GM23248 (cell line): ENCODE results near the gene GLRB. TPM values are rescaled to one million over a fixed set of nuclear protein-coding genes. Genes with fewer than 3 reads are reported as not detected.

Source experiments
- DNase-seq: peaks from one replicate; pipeline ENCODE4 v3.0.0-alpha.2; 2015
- H2AFZ ChIP-seq: fragments of 200-600 bp; sonication (generic); 2 replicates; pipeline ENCODE4 v1.6.1; 2016; ENCODE audit warnings: antibody characterized with exemption
- H3F3A ChIP-seq: fragments of 200-600 bp; sonication (generic); 2 replicates; pipeline ENCODE4 v1.6.1; 2016; ENCODE audit warnings: mild to moderate bottlenecking, antibody characterized with exemption, mixed run types; ENCODE audit not compliant: insufficient read depth
- H3K27ac ChIP-seq: fragments of 200-600 bp; sonication (generic); 2 replicates; pipeline ENCODE4 v1.5.1; 2016; ENCODE audit warnings: mild to moderate bottlenecking
- H3K27me3 ChIP-seq: fragments of 200-600 bp; sonication (generic); replicated peaks from 2 replicates; pipeline ENCODE4 v1.6.1; 2016; ENCODE audit warnings: mild to moderate bottlenecking; ENCODE audit not compliant: insufficient read depth
- H3K36me3 ChIP-seq: fragments of 200-600 bp; sonication (generic); 2 replicates; pipeline ENCODE4 v1.6.1; 2016; ENCODE audit warnings: low read depth, mild to moderate bottlenecking
- H3K4me1 ChIP-seq: fragments of 200-600 bp; sonication (generic); 2 replicates; pipeline ENCODE4 v1.6.1; 2016; ENCODE audit warnings: mild to moderate bottlenecking; ENCODE audit not compliant: insufficient read depth
- H3K4me2 ChIP-seq: fragments of 200-600 bp; sonication (generic); one replicate; pipeline ENCODE4 v1.6.1; 2016; ENCODE audit warnings: mild to moderate bottlenecking; ENCODE audit not compliant: unreplicated experiment
- H3K4me3 ChIP-seq: fragments of 200-600 bp; sonication (generic); 2 replicates; pipeline ENCODE4 v1.5.1; 2016; ENCODE audit warnings: mild to moderate bottlenecking
- H3K79me2 ChIP-seq: fragments of 200-600 bp; sonication (generic); 2 replicates; pipeline ENCODE4 v1.6.1; 2016; ENCODE audit warnings: mild to moderate bottlenecking; ENCODE audit not compliant: insufficient read depth
- H3K9ac ChIP-seq: fragments of 200-600 bp; sonication (generic); 2 replicates; pipeline ENCODE4 v1.6.1; 2016; ENCODE audit warnings: mild to moderate bottlenecking
- H3K9me2 ChIP-seq: fragments of 200-600 bp; sonication (generic); 2 replicates; pipeline ENCODE4 v1.6.1; 2016; ENCODE audit warnings: mixed run types, mild to moderate bottlenecking, moderate library complexity; ENCODE audit not compliant: insufficient read depth
- H3K9me3 ChIP-seq: fragments of 200-600 bp; sonication (generic); one replicate; pipeline ENCODE4 v1.6.1; 2017; ENCODE audit warnings: low read depth
- H4K20me1 ChIP-seq: fragments of 200-600 bp; sonication (generic); 2 replicates; pipeline ENCODE4 v1.6.0; 2016; ENCODE audit not compliant: insufficient read depth
- EZH2 ChIP-seq: fragments of 200-600 bp; sonication (generic); IDR thresholded peaks from 2 replicates; pipeline ENCODE4 v1.6.1; 2018; ENCODE audit warnings: antibody characterized with exemption, mild to moderate bottlenecking; ENCODE audit not compliant: insufficient read depth, poor library complexity, severe bottlenecking
- EZH2phosphoT487 ChIP-seq: fragments of 200-600 bp; sonication (generic); IDR thresholded peaks from 2 replicates; pipeline ENCODE4 v1.6.1; 2018; ENCODE audit warnings: antibody characterized with exemption, moderate library complexity, mild to moderate bottlenecking, low read depth; ENCODE audit not compliant: insufficient read depth
- WGBS, 2 experiments: methylation state at CpG; one replicate each; pipeline ENCODE4 v1.1.6; 2015 to 2017; ENCODE audit warnings: low lambda C conversion rate in 2 of 2, low coverage in 1 of 2; ENCODE audit errors: missing lambda C conversion rate in 2 of 2; 5-methylcytosine and 5-hydroxymethylcytosine counted together
- in situ Hi-C: fragments of 300-500 bp; cut with MboI; formaldehyde crosslinking; loops from 2 replicates; pipeline ENCODE4 v1.15.0; 2020
- polyA plus RNA-seq: library from polyadenylated mRNA; unstranded; fragments of >200 nt; fragmentation: Nextera tagmentation; extraction: Ambion mirVana; gene quantifications from 2 replicates; pipeline ENCODE4 v1.2.1, GENCODE V29; 2016
- total RNA-seq: library from RNA; depleted of rRNA; stranded (reverse); fragments of >200 nt; shearing (Covaris generic); gene quantifications from 2 replicates; pipeline ENCODE4 v1.2.3, GENCODE V29; 2014

The GLRB gene
- total and polyA plus RNA-seq, 2 experiments from 2014 or later, result 7.6 to 12.3 TPM

- peak overlapping the region; percentile 18 for H3K4me2 ChIP-seq
- no peaks in the 10 kb centered on the region for H3K27me3 ChIP-seq
Measured at GRCh38 chr4:157045507-157046127, 30.3 kb upstream of the GLRB start.

GRCh38 chr4:157048248-157048647, 27.7 kb upstream of the GLRB start:
- H3K4me3 ChIP-seq, result no peak overlapping the region
- H3K27ac ChIP-seq, result peak overlapping the region; percentile 21; the same call in 1 of the 2 replicates
- H3K27me3 ChIP-seq, result no peaks in the 10 kb centered on the region
- in situ Hi-C loops, result no loop called here
- DNase-seq, result peak; percentile 85
- H3K4me2 ChIP-seq, result peak overlapping the region; percentile 29
- H3F3A ChIP-seq, result peaks cover 16% of the 10 kb centered on the region
- H3K79me2 ChIP-seq, result no peaks in the 10 kb centered on the region
- no peaks in the 10 kb centered on the region for H3K36me3 ChIP-seq
- H3K4me1 ChIP-seq, result peaks cover 9% of the 10 kb centered on the region
- H3K9ac ChIP-seq, result no peak overlapping the region
- 9 to 16% methylated on average over 2 of the region's 2 CpGs for WGBS, 2 experiments
- no peaks in the 10 kb centered on the region for H3K9me2 ChIP-seq
- peak overlapping the region; percentile 21 for H2AFZ ChIP-seq
- no peaks in the 10 kb centered on the region for H3K9me3 ChIP-seq
- no peak for TF ChIP-seq EZH2
- TF ChIP-seq EZH2phosphoT487, result no peak
- no peaks in the 10 kb centered on the region for H4K20me1 ChIP-seq

More at GRCh38 chr4:157045507-157046127, 30.3 kb upstream of the GLRB start:
- peak; percentile 77 for DNase-seq
- in situ Hi-C loops, result no loop called here
- Histone ChIP-seq H3K4me3 (no peak overlapping the region), H3K36me3 (no peaks in the 10 kb centered on the region), H4K20me1 (no peaks in the 10 kb centered on the region), H3K79me2 (no peaks in the 10 kb centered on the region), H3K9me2 (no peaks in the 10 kb centered on the region), H3F3A (peaks cover 16% of the 10 kb centered on the region), H3K9me3 (no peaks in the 10 kb centered on the region), H3K9ac (no peak overlapping the region), H2AFZ (peak overlapping the region; percentile 34; the same call in 1 of the 2 replicates), H3K4me1 (peaks cover 9% of the 10 kb centered on the region), H3K27ac (no peak overlapping the region)
- TF ChIP-seq EZH2phosphoT487 (no peak), EZH2 (no peak)
- 44% methylated on average over 2 of the region's 2 CpGs for WGBS, 2 experiments

- no peak for DNase-seq
- Histone ChIP-seq H3K9ac (no peak overlapping the region), H3K79me2 (no peaks in the 10 kb centered on the region), H3K4me3 (no peak overlapping the region), H4K20me1 (no peaks in the 10 kb centered on the region), H3K9me3 (no peaks in the 10 kb centered on the region), H3K36me3 (no peaks in the 10 kb centered on the region), H3K4me2 (no peak overlapping the region), H3K9me2 (no peaks in the 10 kb centered on the region), H3F3A (peaks cover 16% of the 10 kb centered on the region), H3K27ac (no peak overlapping the region), H3K4me1 (peaks cover 9% of the 10 kb centered on the region; the same call in 1 of the 2 replicates), H2AFZ (no peak overlapping the region), H3K27me3 (no peaks in the 10 kb centered on the region)
- TF ChIP-seq EZH2, result no peak
- TF ChIP-seq EZH2phosphoT487, result no peak
- in situ Hi-C loops, result no loop called here
- WGBS, 2 experiments, result 88% methylated on average over 4 of the region's 4 CpGs
Measured at GRCh38 chr4:157050561-157050960, 25.4 kb upstream of the GLRB start.

- TF ChIP-seq EZH2phosphoT487 (no peak), EZH2 (no peak)
- Histone ChIP-seq H4K20me1 (no peaks in the 10 kb centered on the region), H3K9ac (no peak overlapping the region), H3K79me2 (no peaks in the 10 kb centered on the region), H3K9me3 (no peaks in the 10 kb centered on the region), H3K4me2 (no peak overlapping the region), H3K9me2 (no peaks in the 10 kb centered on the region), H3K27ac (no peak overlapping the region), H3K27me3 (no peaks in the 10 kb centered on the region), H3K36me3 (no peaks in the 10 kb centered on the region), H2AFZ (no peak overlapping the region), H3F3A (peaks cover 16% of the 10 kb centered on the region), H3K4me1 (peaks cover 9% of the 10 kb centered on the region; the same call in 1 of the 2 replicates), H3K4me3 (no peak overlapping the region)
- DNase-seq, result no peak
- 89 to 92% methylated on average over 11 of the region's 11 CpGs for WGBS, 2 experiments
- in situ Hi-C loops, result no loop called here
Measured at GRCh38 chr4:157052429-157053040, 23.4 kb upstream of the GLRB start.
